Activated gamma-delta T cell treated with anti-CD3 and anti-CD28 coated beads, Interleukin-2, amount 50 U/mL, for 16 hours (primary cell): ENCODE data around the gene CKAP2L.

Experiments used
- DNase-seq: peaks from one replicate; pipeline ENCODE4 v3.0.0-alpha.2; 2020; ENCODE audit warnings: low read depth

Gene CKAP2L

GRCh38 chr2:112762276-112762675, 2.1 kb downstream of the CKAP2L start:
- no peak for DNase-seq

GRCh38 chr2:112760149-112760548, 4.3 kb downstream of the CKAP2L start:
- no peak for DNase-seq

GRCh38 chr2:112758711-112759110, 5.7 kb downstream of the CKAP2L start:
- DNase-seq = no peak

GRCh38 chr2:112757265-112757664, 7.1 kb downstream of the CKAP2L start:
- DNase-seq = no peak

GRCh38 chr2:112756207-112756606, 8.2 kb downstream of the CKAP2L start:
- DNase-seq = no peak

- DNase-seq = no peak
Observed at GRCh38 chr2:112755444-112755843, 9.0 kb downstream of the CKAP2L start.

- DNase-seq = no peak
Observed at GRCh38 chr2:112754564-112754963, 9.8 kb downstream of the CKAP2L start.

GRCh38 chr2:112752667-112753066, 11.7 kb downstream of the CKAP2L start:
- no peak for DNase-seq

- no peak for DNase-seq
Observed at GRCh38 chr2:112751451-112752197, 12.8 kb downstream of the CKAP2L start.

GRCh38 chr2:112750560-112750843, 13.9 kb downstream of the CKAP2L start:
- DNase-seq = no peak

GRCh38 chr2:112749755-112750559, 14.5 kb downstream of the CKAP2L start:
- DNase-seq = peak; percentile 69

- DNase-seq = no peak
Observed at GRCh38 chr2:112740527-112740926, 23.9 kb downstream of the CKAP2L start.

GRCh38 chr2:112737542-112738232, 26.7 kb downstream of the CKAP2L start:
- DNase-seq = no peak

GRCh38 chr2:112733871-112734270, 30.5 kb downstream of the CKAP2L start:
- DNase-seq = no peak

GRCh38 chr2:112733456-112733855, 31.0 kb downstream of the CKAP2L start:
- no peak for DNase-seq

GRCh38 chr2:112731479-112731878, 32.9 kb downstream of the CKAP2L start:
- DNase-seq = no peak

GRCh38 chr2:112730791-112731190, 33.6 kb downstream of the CKAP2L start:
- DNase-seq = no peak

- no peak for DNase-seq
Observed at GRCh38 chr2:112730216-112730615, 34.2 kb downstream of the CKAP2L start.

- DNase-seq = no peak
Observed at GRCh38 chr2:112728378-112729175, 35.8 kb downstream of the CKAP2L start.

- no peak for DNase-seq
Observed at GRCh38 chr2:112728029-112728362, 36.4 kb downstream of the CKAP2L start.

GRCh38 chr2:112727276-112728028, 37.0 kb downstream of the CKAP2L start:
- no peak for DNase-seq
